Activated naive CD4-positive, alpha-beta T cell treated with anti-CD3 and anti-CD28 coated beads for 36 hours (primary cell): ENCODE measurements around the gene GORASP2. TPM values are rescaled to one million over a fixed set of nuclear protein-coding genes. Genes with fewer than 3 reads are reported as not detected.

Source experiments
- CTCF ChIA-PET: fragments of 350-600 bp; sonication (Branson Sonifier 250); formaldehyde crosslinking; loops from one replicate; lab custom pipeline; 2021; ENCODE audit warnings: antibody characterized with exemption; lab: Charles Lee
- DNase-seq: peaks from one replicate; pipeline ENCODE4 v3.0.0-alpha.2; 2020
- H3K27ac Mint-ChIP-seq: one replicate; pipeline ENCODE4 v1.8.0; 2021; ENCODE audit warnings: mild to moderate bottlenecking, mixed read lengths
- H3K27me3 Mint-ChIP-seq: one replicate; pipeline ENCODE4 v1.8.0; 2021; ENCODE audit warnings: low read depth, mixed read lengths
- H3K36me3 Mint-ChIP-seq: one replicate; pipeline ENCODE4 v1.8.0; 2021; ENCODE audit warnings: low read depth, mixed read lengths
- H3K4me1 Mint-ChIP-seq: one replicate; pipeline ENCODE4 v1.8.0; 2021; ENCODE audit warnings: low read depth, mixed read lengths
- H3K4me3 Mint-ChIP-seq: one replicate; pipeline ENCODE4 v1.8.0; 2021; ENCODE audit warnings: mild to moderate bottlenecking, moderate library complexity, mixed read lengths
- H3K9me3 Mint-ChIP-seq: one replicate; pipeline ENCODE4 v1.8.0; 2021; ENCODE audit warnings: mixed read lengths
- intact Hi-C: fragments of 100-400 bp; cut with micrococcal nuclease; formaldehyde crosslinking; loops from one replicate; pipeline ENCODE4 v1.15.1; 2023
- total RNA-seq, 2 experiments: library from RNA; stranded (reverse); gene quantifications; one replicate each; pipeline ENCODE4 v1.2.3, GENCODE V29; 2021

GORASP2 gene
- total RNA-seq, 2 experiments from 2014 or later: 57.1 to 60.2 TPM

GRCh38 chr2:171016125-171016524 lies 87.1 kb downstream of the GORASP2 start:
- DNase-seq: no peak
- Mint-ChIP-seq H3K27me3 (no peaks in the 10 kb centered on the region), H3K9me3 (no peaks in the 10 kb centered on the region), H3K4me1 (peaks cover 27% of the 10 kb centered on the region), H3K27ac (no peak overlapping the region), H3K36me3 (peaks cover 20% of the 10 kb centered on the region), H3K4me3 (no peak overlapping the region)
- intact Hi-C loops: no loop called here
- CTCF ChIA-PET: no interaction called here

Other genes starting within 250 kb of the GORASP2 start
- not detected for gene SP5, start 213.9 kb upstream of the GORASP2 start, total RNA-seq
- gene ERICH2, start 158.9 kb upstream of the GORASP2 start, total RNA-seq: not detected
- under 1 TPM; 0.86 TPM for gene GAD1, start 112.4 kb upstream of the GORASP2 start, total RNA-seq
- 10 to 100 TPM; 54.5 to 55.9 TPM for gene TLK1, start 231.6 kb downstream of the GORASP2 start, total RNA-seq